GM18867 (cell line): Measurements from ENCODE around the gene SPC24.
"Not testable (repeated sequence)": the region's sequence is repeated elsewhere in the genome, so short reads cannot be mapped to it uniquely, and the experiment has no call there.

Source experiments
- ATAC-seq: cut with Tn5 transposase; IDR thresholded peaks from one replicate; pipeline ENCODE4 v1.9.1; 2021; ENCODE audit warnings: mild to moderate bottlenecking, moderate library complexity; ENCODE audit not compliant: unreplicated experiment

Gene SPC24

DNA sequence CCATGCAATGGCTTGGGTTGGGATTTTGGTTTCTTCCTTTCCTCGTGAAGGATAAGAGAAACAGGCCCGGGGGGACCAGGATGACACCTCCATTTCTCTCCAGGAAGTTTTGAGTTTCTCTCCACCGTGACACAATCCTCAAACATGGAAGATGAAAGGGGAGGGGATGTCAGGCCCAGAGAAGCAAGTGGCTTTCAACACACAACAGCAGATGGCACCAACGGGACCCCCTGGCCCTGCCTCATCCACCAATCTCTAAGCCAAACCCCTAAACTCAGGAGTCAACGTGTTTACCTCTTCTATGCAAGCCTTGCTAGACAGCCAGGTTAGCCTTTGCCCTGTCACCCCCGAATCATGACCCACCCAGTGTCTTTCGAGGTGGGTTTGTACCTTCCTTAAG lies 24.1 kb downstream of the SPC24 start:
- ATAC-seq = no peak

DNA sequence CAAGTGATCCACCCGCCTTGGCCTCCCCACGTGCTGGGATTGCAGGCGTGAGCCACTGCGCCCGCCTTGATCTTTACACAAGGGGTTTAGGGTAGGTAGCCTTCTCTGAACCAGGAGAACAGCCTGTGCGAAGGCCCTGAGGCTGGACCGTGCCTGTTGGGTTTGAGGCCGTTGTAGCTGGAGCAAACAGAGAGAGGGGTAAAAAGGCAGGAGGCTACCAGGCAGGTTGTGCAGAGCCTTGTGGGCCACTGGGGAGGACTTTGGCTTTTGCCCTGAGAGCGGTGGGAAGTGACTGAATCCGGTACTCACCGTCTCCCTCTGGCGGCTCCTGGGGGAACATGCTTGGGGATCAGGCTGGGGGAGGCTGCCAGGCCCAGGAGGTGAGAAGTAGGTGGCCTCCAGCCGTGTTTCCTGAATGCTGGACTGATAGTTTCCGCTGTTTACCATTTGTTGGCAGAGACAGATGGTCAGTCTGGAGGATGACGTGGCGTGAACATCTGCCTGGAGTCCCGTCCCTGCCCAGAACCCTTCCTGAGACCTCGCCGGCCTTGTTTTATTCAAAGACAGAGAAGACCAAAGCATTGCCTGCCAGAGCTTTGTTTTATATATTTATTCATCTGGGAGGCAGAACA lies 24.6 kb downstream of the SPC24 start:
- ATAC-seq = no peak

GRCh38 chr19:11127905-11128304 lies 27.7 kb downstream of the SPC24 start:
- ATAC-seq = no peak

DNA sequence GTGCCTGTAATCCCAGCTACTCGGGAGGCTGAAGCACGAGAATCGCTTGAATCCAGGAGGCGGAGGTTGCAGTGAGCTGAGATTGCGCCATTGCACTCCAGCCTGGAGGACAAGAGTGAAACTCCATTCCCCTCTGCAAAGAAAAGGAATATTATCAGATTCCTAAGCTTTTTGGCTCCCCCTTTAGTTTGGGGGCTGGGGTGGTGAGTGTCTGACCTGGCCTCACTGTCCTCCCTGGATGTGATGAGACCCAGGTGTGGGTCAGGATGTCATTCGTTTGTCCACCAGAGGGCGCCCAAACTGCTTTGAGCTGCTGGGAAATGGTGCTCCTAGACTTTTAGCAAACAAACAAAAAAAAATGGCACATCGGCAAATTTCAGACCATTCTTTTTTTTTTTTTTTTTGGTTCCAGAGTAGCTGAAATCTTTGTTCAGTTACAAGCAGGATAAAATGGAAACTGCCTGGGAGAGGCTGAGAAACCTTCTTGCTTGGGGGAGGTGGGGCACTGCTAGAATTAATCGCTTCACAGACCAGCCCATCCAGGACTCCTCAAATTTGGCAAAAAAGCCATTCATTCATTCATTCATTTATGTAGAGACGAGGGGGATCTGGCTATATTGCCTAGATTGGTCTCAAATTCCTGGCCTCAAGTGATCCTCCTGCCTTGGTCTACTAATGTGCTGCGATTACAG lies 29.4 kb downstream of the SPC24 start:
- ATAC-seq = no peak

- ATAC-seq = not testable (repeated sequence)
Measured at GRCh38 chr19:11124157-11124556, 31.4 kb downstream of the SPC24 start.

DNA sequence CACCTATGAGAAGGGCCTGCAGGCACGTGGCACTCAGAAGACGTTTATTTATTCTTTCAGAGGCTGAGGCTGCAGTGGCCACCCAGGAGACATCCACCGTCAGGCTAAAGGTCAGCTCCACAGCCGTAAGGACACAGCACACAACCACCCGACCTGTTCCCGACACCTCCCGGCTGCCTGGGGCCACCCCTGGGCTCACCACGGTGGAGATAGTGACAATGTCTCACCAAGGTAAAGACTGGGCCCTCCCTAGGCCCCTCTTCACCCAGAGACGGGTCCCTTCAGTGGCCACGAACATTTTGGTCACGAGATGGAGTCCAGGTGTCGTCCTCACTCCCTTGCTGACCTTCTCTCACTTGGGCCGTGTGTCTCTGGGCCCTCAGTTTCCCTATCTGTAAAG lies 32.5 kb downstream of the SPC24 start:
- no peak for ATAC-seq

DNA sequence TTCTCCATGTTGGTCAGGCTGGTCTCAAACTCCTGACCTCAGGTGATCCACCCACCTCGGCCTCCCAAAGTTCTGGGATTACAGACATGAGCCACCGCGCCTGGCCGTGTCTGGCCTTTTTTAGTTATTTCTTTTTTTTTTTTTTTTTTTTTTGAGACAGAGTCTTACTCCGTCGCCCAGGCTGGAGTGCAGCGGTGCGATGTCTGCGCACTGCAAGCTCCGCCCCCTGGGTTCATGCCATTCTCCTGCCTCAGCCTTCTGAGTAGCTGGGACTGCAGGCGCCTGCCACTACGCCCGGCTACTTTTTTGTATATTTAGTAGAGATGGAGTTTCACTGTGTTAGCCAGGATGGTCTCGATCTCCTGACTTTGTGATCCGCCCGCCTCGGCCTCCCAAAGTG lies 33.6 kb downstream of the SPC24 start:
- not testable (repeated sequence) for ATAC-seq

GRCh38 chr19:11116507-11116906 lies 39.1 kb downstream of the SPC24 start:
- ATAC-seq = no peak

DNA sequence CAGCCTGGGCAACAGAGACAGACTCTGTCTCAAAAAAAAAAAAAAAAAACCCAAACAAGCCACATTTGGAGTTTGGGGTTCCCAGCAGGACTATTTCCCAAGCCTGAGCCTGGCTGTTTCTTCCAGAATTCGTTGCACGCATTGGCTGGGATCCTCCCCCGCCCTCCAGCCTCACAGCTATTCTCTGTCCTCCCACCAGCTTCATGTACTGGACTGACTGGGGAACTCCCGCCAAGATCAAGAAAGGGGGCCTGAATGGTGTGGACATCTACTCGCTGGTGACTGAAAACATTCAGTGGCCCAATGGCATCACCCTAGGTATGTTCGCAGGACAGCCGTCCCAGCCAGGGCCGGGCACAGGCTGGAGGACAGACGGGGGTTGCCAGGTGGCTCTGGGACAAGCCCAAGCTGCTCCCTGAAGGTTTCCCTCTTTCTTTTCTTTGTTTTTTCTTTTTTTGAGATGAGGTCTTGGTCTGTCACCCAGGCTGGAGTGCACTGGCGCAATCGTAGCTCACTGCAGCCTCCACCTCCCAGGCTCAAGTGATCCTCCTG lies 39.6 kb downstream of the SPC24 start:
- ATAC-seq = no peak

GRCh38 chr19:11115042-11115441 lies 40.5 kb downstream of the SPC24 start:
- ATAC-seq = no peak

DNA sequence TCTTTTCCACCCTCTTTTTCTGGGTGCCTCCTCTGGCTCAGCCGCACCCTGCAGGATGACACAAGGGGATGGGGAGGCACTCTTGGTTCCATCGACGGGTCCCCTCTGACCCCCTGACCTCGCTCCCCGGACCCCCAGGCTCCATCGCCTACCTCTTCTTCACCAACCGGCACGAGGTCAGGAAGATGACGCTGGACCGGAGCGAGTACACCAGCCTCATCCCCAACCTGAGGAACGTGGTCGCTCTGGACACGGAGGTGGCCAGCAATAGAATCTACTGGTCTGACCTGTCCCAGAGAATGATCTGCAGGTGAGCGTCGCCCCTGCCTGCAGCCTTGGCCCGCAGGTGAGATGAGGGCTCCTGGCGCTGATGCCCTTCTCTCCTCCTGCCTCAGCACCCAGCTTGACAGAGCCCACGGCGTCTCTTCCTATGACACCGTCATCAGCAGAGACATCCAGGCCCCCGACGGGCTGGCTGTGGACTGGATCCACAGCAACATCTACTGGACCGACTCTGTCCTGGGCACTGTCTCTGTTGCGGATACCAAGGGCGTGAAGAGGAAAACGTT lies 42.4 kb downstream of the SPC24 start:
- no peak for ATAC-seq

- no peak for ATAC-seq
Measured at GRCh38 chr19:11111771-11112144, 43.8 kb downstream of the SPC24 start.

DNA sequence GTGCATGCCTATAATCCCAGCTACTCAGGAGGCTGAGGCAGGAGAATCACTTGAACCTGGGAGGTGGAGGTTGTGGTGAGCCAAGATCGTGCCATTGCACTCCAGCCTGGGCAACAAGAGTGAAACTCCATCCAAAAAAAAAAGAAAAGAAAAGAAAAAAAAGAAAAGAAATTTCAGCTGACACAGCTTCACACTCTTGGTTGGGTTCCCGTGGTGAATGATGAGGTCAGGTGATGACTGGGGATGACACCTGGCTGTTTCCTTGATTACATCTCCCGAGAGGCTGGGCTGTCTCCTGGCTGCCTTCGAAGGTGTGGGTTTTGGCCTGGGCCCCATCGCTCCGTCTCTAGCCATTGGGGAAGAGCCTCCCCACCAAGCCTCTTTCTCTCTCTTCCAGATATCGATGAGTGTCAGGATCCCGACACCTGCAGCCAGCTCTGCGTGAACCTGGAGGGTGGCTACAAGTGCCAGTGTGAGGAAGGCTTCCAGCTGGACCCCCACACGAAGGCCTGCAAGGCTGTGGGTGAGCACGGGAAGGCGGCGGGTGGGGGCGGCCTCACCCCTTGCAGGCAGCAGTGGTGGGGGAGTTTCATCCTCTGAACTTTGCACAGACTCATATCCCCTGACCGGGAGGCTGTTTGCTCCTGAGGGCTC lies 44.3 kb downstream of the SPC24 start:
- ATAC-seq = no peak

- ATAC-seq = no peak
Measured at GRCh38 chr19:11108746-11109145, 46.8 kb downstream of the SPC24 start.

DNA sequence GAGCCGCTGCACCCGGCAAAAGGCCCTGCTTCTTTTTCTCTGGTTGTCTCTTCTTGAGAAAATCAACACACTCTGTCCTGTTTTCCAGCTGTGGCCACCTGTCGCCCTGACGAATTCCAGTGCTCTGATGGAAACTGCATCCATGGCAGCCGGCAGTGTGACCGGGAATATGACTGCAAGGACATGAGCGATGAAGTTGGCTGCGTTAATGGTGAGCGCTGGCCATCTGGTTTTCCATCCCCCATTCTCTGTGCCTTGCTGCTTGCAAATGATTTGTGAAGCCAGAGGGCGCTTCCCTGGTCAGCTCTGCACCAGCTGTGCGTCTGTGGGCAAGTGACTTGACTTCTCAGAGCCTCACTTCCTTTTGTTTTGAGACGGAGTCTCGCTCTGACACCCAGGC lies 49.1 kb downstream of the SPC24 start:
- no peak for ATAC-seq

DNA sequence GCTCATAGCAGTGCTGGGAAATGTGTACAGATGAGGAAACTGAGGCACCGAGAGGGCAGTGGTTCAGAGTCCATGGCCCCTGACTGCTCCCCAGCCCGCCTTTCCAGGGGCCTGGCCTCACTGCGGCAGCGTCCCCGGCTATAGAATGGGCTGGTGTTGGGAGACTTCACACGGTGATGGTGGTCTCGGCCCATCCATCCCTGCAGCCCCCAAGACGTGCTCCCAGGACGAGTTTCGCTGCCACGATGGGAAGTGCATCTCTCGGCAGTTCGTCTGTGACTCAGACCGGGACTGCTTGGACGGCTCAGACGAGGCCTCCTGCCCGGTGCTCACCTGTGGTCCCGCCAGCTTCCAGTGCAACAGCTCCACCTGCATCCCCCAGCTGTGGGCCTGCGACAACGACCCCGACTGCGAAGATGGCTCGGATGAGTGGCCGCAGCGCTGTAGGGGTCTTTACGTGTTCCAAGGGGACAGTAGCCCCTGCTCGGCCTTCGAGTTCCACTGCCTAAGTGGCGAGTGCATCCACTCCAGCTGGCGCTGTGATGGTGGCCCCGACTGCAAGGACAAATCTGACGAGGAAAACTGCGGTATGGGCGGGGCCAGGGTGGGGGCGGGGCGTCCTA lies 50.5 kb downstream of the SPC24 start:
- ATAC-seq = no peak

DNA sequence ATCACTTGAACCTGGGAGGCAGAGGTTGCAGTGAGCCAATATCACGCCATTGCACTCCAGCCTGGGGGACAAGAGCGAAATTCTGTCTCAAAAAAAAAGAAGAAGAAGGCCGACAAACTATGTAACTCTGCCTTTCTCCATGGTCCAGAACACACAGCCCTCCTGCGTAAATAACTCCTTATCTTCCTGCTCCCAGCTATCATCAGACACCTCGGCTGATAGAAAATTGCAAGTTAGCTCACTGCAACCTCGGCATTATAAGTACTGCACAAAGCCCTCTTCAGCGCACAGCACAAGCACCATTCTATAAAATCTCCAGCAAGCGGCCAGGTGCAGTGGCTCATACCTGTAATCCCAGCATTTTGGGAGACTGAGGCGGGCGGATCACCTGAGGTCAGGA lies 51.9 kb downstream of the SPC24 start:
- ATAC-seq = not testable (repeated sequence)

DNA sequence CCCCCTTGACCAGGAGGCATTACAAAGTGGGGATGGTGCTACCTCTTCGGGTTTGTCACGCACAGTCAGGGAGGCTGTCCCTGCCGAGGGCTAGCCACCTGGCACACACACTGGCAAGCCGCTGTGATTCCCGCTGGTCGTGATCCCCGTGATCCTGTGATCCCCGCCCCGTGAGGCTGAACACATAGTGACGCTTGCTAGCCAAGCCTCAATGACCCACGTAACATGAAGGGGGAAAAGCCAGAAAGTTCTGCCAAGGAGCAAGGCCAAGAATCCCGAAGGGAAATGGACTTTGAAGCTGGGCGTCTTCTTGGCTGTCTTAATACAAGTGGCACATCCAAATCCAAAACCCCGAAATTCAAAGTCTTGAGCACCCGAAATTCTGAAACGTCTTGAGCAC lies 52.6 kb downstream of the SPC24 start:
- no peak for ATAC-seq

GRCh38 chr19:11101057-11101456 lies 54.5 kb downstream of the SPC24 start:
- ATAC-seq = no peak

GRCh38 chr19:11100049-11100448 lies 55.5 kb downstream of the SPC24 start:
- no peak for ATAC-seq

DNA sequence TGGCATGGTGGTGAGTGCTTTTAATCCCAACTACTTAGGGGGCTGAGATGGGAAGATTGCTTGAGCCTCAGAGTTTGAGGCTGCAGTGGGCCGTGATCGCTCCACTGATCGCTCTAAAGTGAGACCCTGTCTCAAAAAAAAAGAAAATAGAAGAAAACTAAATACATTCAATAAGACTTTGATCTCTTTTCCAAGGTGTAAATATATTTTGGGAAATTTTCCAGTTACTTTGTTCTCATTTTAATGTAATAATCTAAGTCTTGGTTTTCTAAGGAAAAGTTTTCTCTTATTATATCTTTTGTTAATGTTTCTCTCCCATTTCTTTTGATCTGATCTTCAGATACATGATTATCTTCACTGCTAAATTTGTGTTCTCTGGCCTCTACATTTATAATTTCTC lies 56.7 kb downstream of the SPC24 start:
- ATAC-seq = no peak
